ENCODE measurements around the gene LPGAT1.

- TF ChIP-seq POLR2AphosphoS5 (IDR thresholded peaks at IDR 0.05; ENCODE audit: low read depth, low read length) = no peak
- no peak for TF ChIP-seq REST (IDR thresholded peaks at IDR 0.05; ENCODE audit: insufficient read depth in 1 of 2, low read depth in 2 of 2, low read length in 2 of 2)
- TF ChIP-seq TAF1 (IDR thresholded peaks at IDR 0.05; ENCODE audit: borderline replicate concordance, insufficient read depth, low read length) = no peak
- no peak for TF ChIP-seq SIN3A (IDR thresholded peaks at IDR 0.05; ENCODE audit: borderline replicate concordance, insufficient read depth, low read length)
- TF ChIP-seq FOXP2 (optimal IDR thresholded peaks at IDR 0.05; ENCODE audit: borderline replicate concordance, extremely low read depth, extremely low read length, insufficient read depth) = no peak
Observed at GRCh38 chr1:211879475-211879874, 48.9 kb upstream of the LPGAT1 start.
